ENCODE results near the gene LIPJ.

DNA sequence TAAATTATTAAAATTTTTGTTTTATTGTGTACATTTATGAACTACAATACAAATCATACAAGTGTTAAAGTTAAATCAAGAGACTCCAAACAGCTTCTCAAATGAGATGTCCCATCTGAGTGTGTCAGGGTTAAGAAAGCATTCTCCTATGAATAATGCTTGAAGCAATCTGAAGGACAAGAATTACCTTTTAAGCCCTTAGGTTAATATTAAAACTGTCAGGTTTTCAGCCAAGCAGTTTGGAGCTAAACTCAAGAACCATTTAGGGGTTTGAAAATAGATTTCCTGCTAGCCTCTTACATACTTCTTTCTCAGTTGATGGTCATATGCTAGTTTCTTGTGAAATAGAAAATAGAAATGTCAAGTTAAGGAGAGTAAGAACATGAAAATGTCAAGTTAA is 38.3 kb downstream of the LIPJ start:
- no peak for TF ChIP-seq POLR2A (IDR thresholded peaks at IDR 0.05)
- no peak for TF ChIP-seq POLR2AphosphoS5 (IDR thresholded peaks at IDR 0.05; ENCODE audit: insufficient read depth in 1 of 2, low read depth in 1 of 2)
- TF ChIP-seq, protein P1, sequence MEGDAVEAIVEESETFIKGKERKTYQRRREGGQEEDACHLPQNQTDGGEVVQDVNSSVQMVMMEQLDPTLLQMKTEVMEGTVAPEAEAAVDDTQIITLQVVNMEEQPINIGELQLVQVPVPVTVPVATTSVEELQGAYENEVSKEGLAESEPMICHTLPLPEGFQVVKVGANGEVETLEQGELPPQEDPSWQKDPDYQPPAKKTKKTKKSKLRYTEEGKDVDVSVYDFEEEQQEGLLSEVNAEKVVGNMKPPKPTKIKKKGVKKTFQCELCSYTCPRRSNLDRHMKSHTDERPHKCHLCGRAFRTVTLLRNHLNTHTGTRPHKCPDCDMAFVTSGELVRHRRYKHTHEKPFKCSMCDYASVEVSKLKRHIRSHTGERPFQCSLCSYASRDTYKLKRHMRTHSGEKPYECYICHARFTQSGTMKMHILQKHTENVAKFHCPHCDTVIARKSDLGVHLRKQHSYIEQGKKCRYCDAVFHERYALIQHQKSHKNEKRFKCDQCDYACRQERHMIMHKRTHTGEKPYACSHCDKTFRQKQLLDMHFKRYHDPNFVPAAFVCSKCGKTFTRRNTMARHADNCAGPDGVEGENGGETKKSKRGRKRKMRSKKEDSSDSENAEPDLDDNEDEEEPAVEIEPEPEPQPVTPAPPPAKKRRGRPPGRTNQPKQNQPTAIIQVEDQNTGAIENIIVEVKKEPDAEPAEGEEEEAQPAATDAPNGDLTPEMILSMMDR (IDR thresholded peaks at IDR 0.05) = no peak
